ENCODE data around the gene SLC35G2.

The SLC35G2 gene

GRCh38 chr3:136840252-136840651, 21.3 kb downstream of the SLC35G2 start:
- Histone ChIP-seq H3K9me2 (replicated peaks; ENCODE audit: insufficient read depth, low read length) (no peaks in the 10 kb centered on the region), H4K20me1 (ENCODE audit: low read depth, low read length) (no peaks in the 10 kb centered on the region), H3K4me2 (ENCODE audit: low read depth, low read length, poor library complexity, severe bottlenecking) (no peak overlapping the region), H3K79me2 (ENCODE audit: insufficient read depth, low read length) (no peaks in the 10 kb centered on the region), H3K36me3 (ENCODE audit: low read length) (peaks cover 11% of the 10 kb centered on the region; the same call in 1 of the 2 replicates), H3K9ac (ENCODE audit: low read length) (no peak overlapping the region), H3K27me3 (ENCODE audit: low read length) (no peaks in the 10 kb centered on the region), H3K9me3 (ENCODE audit: insufficient read depth, low read length) (no peaks in the 10 kb centered on the region), H3K27ac (ENCODE audit: low read depth, low read length) (no peak overlapping the region), H3F3A (ENCODE audit: insufficient read depth) (peaks cover 6% of the 10 kb centered on the region; the same call in 1 of the 2 replicates), H3K4me3 (ENCODE audit: insufficient read depth, low read length, poor library complexity, severe bottlenecking) (no peak overlapping the region), H2AFZ (ENCODE audit: low read depth, low read length, severe bottlenecking) (no peak overlapping the region)
- TF ChIP-seq CTCF (IDR thresholded peaks at IDR 0.05; ENCODE audit: insufficient read depth, low read length, poor library complexity, severe bottlenecking) (no peak), EZH2phosphoT487 (conservative IDR thresholded peaks at IDR 0.05; ENCODE audit: low read length) (no peak)

- Histone ChIP-seq H2AFZ (ENCODE audit: low read depth, low read length, severe bottlenecking) (no peak overlapping the region), H3K4me3 (ENCODE audit: insufficient read depth, low read length, poor library complexity, severe bottlenecking) (no peak overlapping the region), H3K36me3 (ENCODE audit: low read length) (peaks cover 11% of the 10 kb centered on the region; the same call in 1 of the 2 replicates), H3K27ac (ENCODE audit: low read depth, low read length) (no peak overlapping the region), H3K9me3 (ENCODE audit: insufficient read depth, low read length) (no peaks in the 10 kb centered on the region), H3K9me2 (replicated peaks; ENCODE audit: insufficient read depth, low read length) (no peaks in the 10 kb centered on the region), H3F3A (ENCODE audit: insufficient read depth) (no peaks in the 10 kb centered on the region), H3K27me3 (ENCODE audit: low read length) (no peaks in the 10 kb centered on the region), H3K9ac (ENCODE audit: low read length) (no peak overlapping the region), H3K4me2 (ENCODE audit: low read depth, low read length, poor library complexity, severe bottlenecking) (no peak overlapping the region), H3K79me2 (ENCODE audit: insufficient read depth, low read length) (no peaks in the 10 kb centered on the region; the same call in 1 of the 2 replicates), H4K20me1 (ENCODE audit: low read depth, low read length) (no peaks in the 10 kb centered on the region)
- TF ChIP-seq CTCF (IDR thresholded peaks at IDR 0.05; ENCODE audit: insufficient read depth, low read length, poor library complexity, severe bottlenecking) (no peak), EZH2phosphoT487 (conservative IDR thresholded peaks at IDR 0.05; ENCODE audit: low read length) (no peak)
These were observed 23.4 kb downstream of the SLC35G2 start for GRCh38 chr3:136842294-136842693.

DNA sequence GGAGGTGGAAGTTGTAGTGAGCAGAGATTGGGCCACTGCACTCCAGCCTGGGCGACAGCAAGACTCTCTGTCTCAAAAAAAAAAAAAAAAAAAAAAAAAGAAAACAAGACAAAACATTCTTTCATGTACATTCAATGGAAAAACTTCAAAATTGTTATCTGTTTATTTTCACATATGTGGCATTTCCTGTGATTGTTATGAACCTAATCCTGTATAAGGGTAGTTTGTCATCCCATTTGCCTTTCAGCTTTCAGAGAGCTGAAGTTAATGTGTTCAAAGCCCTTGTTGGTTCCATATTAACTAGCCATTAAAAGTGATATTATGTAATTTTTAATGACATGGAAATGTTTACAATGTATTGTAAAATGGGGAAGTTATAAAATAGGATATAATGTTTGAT, 25.8 kb downstream of the SLC35G2 start:
- peaks cover 11% of the 10 kb centered on the region; the same call in 1 of the 2 replicates for H3K36me3 ChIP-seq (ENCODE audit: low read length)
- peaks cover 3% of the 10 kb centered on the region; the same call in 1 of the 2 replicates for H3K79me2 ChIP-seq (ENCODE audit: insufficient read depth, low read length)
- H3K4me3 ChIP-seq (ENCODE audit: insufficient read depth, low read length, poor library complexity, severe bottlenecking): no peak overlapping the region
- no peak overlapping the region for H3K27ac ChIP-seq (ENCODE audit: low read depth, low read length)
- no peaks in the 10 kb centered on the region for H3K9me3 ChIP-seq (ENCODE audit: insufficient read depth, low read length)
- H2AFZ ChIP-seq (ENCODE audit: low read depth, low read length, severe bottlenecking): no peak overlapping the region
- no peaks in the 10 kb centered on the region for H4K20me1 ChIP-seq (ENCODE audit: low read depth, low read length)
- H3F3A ChIP-seq (ENCODE audit: insufficient read depth): no peaks in the 10 kb centered on the region
- no peak overlapping the region for H3K9ac ChIP-seq (ENCODE audit: low read length)
- no peak overlapping the region for H3K4me2 ChIP-seq (ENCODE audit: low read depth, low read length, poor library complexity, severe bottlenecking)
- no peak for TF ChIP-seq CTCF (IDR thresholded peaks at IDR 0.05; ENCODE audit: insufficient read depth, low read length, poor library complexity, severe bottlenecking)
- no peak for TF ChIP-seq EZH2phosphoT487 (conservative IDR thresholded peaks at IDR 0.05; ENCODE audit: low read length)
- H3K9me2 ChIP-seq (replicated peaks; ENCODE audit: insufficient read depth, low read length): no peaks in the 10 kb centered on the region
- H3K27me3 ChIP-seq (ENCODE audit: low read length): no peaks in the 10 kb centered on the region

Data from SU-DHL-6 (cell line).